Retinal pigment epithelial cell (primary cell): ENCODE measurements around the gene SNRNP48.

Source experiments
- DNase-seq: peaks from one replicate; pipeline ENCODE4 v3.0.0-alpha.2; 2010; ENCODE audit warnings: low read depth
- H3K4me3 ChIP-seq: 2 replicates; pipeline ENCODE4 v1.5.1; 2011; ENCODE audit warnings: mild to moderate bottlenecking, low read length, control low read depth, moderate library complexity
- TF ChIP-seq, protein P1 (sequence below): conservative IDR thresholded peaks from 2 replicates; pipeline ENCODE4 v1.5.1; 2011; ENCODE audit warnings: low read depth, low read length, control low read depth, inconsistent platforms

Gene SNRNP48

DNA sequence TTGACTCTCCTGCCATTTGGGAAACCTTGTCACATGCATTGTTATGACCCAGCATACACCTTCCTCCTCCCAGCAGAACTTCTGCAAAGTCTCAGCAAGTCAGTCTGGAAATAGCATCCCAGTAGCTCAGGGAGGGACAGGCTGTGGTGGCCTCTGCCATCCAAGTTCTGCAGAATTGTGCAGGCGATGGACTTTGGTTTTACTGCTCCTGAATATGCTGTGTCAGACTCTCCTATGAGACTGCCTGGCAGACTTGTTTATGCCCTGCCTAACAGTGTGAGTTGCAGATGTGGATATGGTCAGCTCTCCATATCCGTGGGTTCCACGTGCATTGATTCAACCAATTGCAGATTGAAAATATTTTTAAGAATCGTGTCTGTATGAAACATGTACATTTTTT is 52.8 kb downstream of the SNRNP48 start:
- no peak for DNase-seq
- TF ChIP-seq, protein P1, sequence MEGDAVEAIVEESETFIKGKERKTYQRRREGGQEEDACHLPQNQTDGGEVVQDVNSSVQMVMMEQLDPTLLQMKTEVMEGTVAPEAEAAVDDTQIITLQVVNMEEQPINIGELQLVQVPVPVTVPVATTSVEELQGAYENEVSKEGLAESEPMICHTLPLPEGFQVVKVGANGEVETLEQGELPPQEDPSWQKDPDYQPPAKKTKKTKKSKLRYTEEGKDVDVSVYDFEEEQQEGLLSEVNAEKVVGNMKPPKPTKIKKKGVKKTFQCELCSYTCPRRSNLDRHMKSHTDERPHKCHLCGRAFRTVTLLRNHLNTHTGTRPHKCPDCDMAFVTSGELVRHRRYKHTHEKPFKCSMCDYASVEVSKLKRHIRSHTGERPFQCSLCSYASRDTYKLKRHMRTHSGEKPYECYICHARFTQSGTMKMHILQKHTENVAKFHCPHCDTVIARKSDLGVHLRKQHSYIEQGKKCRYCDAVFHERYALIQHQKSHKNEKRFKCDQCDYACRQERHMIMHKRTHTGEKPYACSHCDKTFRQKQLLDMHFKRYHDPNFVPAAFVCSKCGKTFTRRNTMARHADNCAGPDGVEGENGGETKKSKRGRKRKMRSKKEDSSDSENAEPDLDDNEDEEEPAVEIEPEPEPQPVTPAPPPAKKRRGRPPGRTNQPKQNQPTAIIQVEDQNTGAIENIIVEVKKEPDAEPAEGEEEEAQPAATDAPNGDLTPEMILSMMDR, result no peak
- no peak overlapping the region for H3K4me3 ChIP-seq

GRCh38 chr6:7644417-7644816 is 54.4 kb downstream of the SNRNP48 start:
- TF ChIP-seq, protein P1, result no peak
- H3K4me3 ChIP-seq, result no peak overlapping the region
- DNase-seq, result no peak

GRCh38 chr6:7646394-7646793 is 56.4 kb downstream of the SNRNP48 start:
- DNase-seq, result no peak

DNA sequence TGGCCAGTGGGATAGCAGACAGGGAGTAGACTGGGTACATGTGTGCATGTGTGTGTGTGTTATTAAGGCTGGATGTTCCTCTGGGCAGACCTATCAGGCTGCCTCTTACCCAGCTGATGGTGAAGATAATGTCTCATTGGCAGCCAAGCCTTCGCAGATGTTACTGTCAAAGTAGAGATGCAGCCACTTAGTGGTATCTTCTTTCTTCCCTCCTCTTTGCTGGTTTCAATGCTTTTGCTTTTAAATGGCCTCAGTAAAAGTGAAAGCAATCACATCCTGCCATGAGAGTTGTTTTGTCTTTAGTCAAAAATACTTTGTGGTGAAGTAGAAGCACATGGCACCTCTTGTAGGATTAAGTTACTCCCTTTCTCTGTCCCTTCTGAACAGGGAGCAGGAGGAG is 57.5 kb downstream of the SNRNP48 start:
- TF ChIP-seq, protein P1, result no peak
- H3K4me3 ChIP-seq, result no peak overlapping the region
- DNase-seq, result no peak

More at GRCh38 chr6:7646394-7646793, 56.4 kb downstream of the SNRNP48 start:
- no peak overlapping the region for H3K4me3 ChIP-seq
- TF ChIP-seq, protein P1, result no peak

- DNase-seq, result no peak
- H3K4me3 ChIP-seq, result no peak overlapping the region
These were observed 59.2 kb downstream of the SNRNP48 start for GRCh38 chr6:7649037-7649810.

DNA sequence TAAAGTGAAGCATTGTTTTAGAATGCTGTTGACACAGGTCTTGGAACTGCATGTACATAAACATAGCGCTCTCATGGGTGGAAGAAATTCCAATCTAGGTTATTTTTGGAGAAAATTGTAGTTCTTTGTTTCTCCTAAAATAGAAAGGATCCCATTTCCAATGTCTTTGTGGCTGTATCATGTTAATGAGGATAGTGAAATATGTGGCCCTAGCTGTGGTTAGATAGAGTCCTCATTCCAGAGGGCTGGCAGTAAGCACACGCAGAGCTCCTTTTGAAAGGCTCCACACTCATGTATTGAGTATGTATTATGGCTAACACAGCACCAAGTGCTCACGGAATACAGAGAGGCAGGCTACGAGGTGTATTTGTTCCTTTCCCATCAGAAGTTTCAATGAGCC is 60.9 kb downstream of the SNRNP48 start:
- TF ChIP-seq, protein P1, result no peak
- no peak overlapping the region for H3K4me3 ChIP-seq
- DNase-seq, result no peak

More at GRCh38 chr6:7649037-7649810, 59.2 kb downstream of the SNRNP48 start:
- TF ChIP-seq, protein P1, result no peak

GRCh38 chr6:7652957-7653356 is 63.0 kb downstream of the SNRNP48 start:
- no peak overlapping the region for H3K4me3 ChIP-seq
- TF ChIP-seq, protein P1, result no peak
- DNase-seq, result no peak
